ENCODE measurements around the gene NACC1.
"Not testable (repeated sequence)": the region's sequence is repeated elsewhere in the genome, so short reads cannot be mapped to it uniquely, and the experiment has no call there.

NACC1 gene

GRCh38 chr19:13181747-13182388 is 63.8 kb downstream of the NACC1 start (continued):
- TF ChIP-seq ZNF280D (tag by site-specific recombination; IDR thresholded peaks at IDR 0.05) (no peak), KLF1 (tag by site-specific recombination; IDR thresholded peaks at IDR 0.05) (no peak), HOXD13 (CRISPR knock-in tag; IDR thresholded peaks at IDR 0.05; ENCODE audit: borderline replicate concordance) (no peak), ZFHX2 (tag by site-specific recombination; conservative IDR thresholded peaks at IDR 0.05) (peak; percentile 99), ZNF324 (tag by site-specific recombination; IDR thresholded peaks at IDR 0.05) (no peak), REPIN1 (tag by site-specific recombination; IDR thresholded peaks at IDR 0.05; ENCODE audit: low read depth) (no peak), ZNF624 (tag by site-specific recombination; IDR thresholded peaks at IDR 0.05) (no peak), ZNF501 (tag by site-specific recombination; IDR thresholded peaks at IDR 0.05) (no peak), KLF10 (tag by site-specific recombination; IDR thresholded peaks at IDR 0.05) (no peak)
- TF ChIP-seq, protein P1, sequence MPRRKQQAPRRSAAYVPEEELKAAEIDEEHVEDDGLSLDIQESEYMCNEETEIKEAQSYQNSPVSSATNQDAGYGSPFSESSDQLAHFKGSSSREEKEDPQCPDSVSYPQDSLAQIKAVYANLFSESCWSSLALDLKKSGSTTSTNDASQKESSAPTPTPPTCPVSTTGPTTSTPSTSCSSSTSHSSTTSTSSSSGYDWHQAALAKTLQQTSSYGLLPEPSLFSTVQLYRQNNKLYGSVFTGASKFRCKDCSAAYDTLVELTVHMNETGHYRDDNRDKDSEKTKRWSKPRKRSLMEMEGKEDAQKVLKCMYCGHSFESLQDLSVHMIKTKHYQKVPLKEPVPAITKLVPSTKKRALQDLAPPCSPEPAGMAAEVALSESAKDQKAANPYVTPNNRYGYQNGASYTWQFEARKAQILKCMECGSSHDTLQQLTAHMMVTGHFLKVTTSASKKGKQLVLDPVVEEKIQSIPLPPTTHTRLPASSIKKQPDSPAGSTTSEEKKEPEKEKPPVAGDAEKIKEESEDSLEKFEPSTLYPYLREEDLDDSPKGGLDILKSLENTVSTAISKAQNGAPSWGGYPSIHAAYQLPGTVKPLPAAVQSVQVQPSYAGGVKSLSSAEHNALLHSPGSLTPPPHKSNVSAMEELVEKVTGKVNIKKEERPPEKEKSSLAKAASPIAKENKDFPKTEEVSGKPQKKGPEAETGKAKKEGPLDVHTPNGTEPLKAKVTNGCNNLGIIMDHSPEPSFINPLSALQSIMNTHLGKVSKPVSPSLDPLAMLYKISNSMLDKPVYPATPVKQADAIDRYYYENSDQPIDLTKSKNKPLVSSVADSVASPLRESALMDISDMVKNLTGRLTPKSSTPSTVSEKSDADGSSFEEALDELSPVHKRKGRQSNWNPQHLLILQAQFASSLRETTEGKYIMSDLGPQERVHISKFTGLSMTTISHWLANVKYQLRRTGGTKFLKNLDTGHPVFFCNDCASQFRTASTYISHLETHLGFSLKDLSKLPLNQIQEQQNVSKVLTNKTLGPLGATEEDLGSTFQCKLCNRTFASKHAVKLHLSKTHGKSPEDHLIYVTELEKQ (tag by site-specific recombination; IDR thresholded peaks at IDR 0.05; ENCODE audit: borderline replicate concordance): no peak

DNA sequence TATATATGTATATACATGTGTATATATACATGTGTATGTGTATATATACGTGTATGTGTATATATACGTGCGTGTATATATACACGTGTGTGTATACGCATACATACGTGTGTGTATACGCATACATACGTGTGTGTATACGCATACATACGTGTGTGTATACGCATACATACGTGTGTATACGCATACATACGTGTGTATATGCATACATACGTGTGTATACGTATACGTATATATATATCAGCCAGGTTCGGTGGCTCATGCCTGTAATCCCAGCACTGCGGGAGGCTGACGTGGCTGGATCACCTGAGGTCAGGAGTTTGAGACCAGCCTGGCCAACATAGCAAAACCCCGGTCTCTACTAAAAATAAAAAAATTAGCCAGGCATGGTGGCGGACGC is 66.9 kb downstream of the NACC1 start:
- CTCF ChIA-PET: interaction anchor here (0.5 to 0.7 kb wide), 2 partner anchors 29 to 43 kb away, joined by 3 to 5 read pairs; no protein-coding TSS in a partner anchor
- H3K27ac ChIP-seq (ENCODE audit: extremely low read depth, low read depth, low read length); POLR2A ChIA-PET: not testable (repeated sequence)

GRCh38 chr19:13185763-13186657 is 67.9 kb downstream of the NACC1 start:
- not testable (repeated sequence) for H3K4me1 ChIP-seq (ENCODE audit: control insufficient read depth, insufficient read depth, low read length); H3K9me3 ChIP-seq (ENCODE audit: control insufficient read depth, insufficient read depth, low read depth, low read length); H3K27ac ChIP-seq (ENCODE audit: extremely low read depth, low read depth, low read length); H3K4me3 ChIP-seq (ENCODE audit: low read depth, low read length); H3K36me3 ChIP-seq (ENCODE audit: control insufficient read depth in 2 of 2, insufficient read depth in 1 of 2, low read length in 2 of 2)
- POLR2A ChIA-PET: interaction anchor here (2.2 kb wide), 1 partner anchor 33 kb away, joined by 11 read pairs; no protein-coding TSS in a partner anchor
- CTCF ChIA-PET: interaction anchor here (0.6 kb wide), 1 partner anchor 37 kb away, joined by 8 read pairs; no protein-coding TSS in a partner anchor
- TF ChIP-seq SP2 (tag by site-specific recombination; IDR thresholded peaks at IDR 0.05): peak; percentile 36

More for the DNA sequence above, 66.9 kb downstream of the NACC1 start:
- not testable (repeated sequence) for H3K9me3 ChIP-seq (ENCODE audit: control insufficient read depth, insufficient read depth, low read depth, low read length); H3K4me3 ChIP-seq (ENCODE audit: low read depth, low read length); H3K36me3 ChIP-seq (ENCODE audit: control insufficient read depth in 2 of 2, insufficient read depth in 1 of 2, low read length in 2 of 2); H3K4me1 ChIP-seq (ENCODE audit: control insufficient read depth, insufficient read depth, low read length)

DNA sequence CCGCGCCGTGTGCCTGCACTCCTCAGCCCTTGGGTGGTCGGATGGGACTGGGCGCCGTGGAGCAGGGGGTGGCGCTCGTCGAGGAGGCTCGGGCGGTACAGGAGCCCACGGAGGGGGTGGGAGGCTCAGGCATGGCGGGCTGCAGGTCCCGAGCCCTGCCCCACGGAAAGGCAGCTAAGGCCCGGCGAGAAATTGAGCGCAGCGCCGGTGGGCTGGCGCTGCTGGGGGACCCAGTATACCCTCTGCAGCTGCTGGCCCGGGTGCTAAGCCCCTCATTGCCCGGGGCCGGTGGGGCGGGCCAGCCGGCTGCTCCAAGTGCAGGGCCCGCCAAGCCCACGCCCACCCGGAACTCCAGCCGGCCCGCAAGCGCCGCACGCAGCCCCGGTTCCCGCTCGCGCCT is 68.6 kb downstream of the NACC1 start:
- not testable (repeated sequence) for H3K9me3 ChIP-seq (ENCODE audit: control insufficient read depth, insufficient read depth, low read depth, low read length); H3K4me1 ChIP-seq (ENCODE audit: control insufficient read depth, insufficient read depth, low read length); H3K27ac ChIP-seq (ENCODE audit: extremely low read depth, low read depth, low read length); H3K4me3 ChIP-seq (ENCODE audit: low read depth, low read length); H3K36me3 ChIP-seq (ENCODE audit: control insufficient read depth in 2 of 2, insufficient read depth in 1 of 2, low read length in 2 of 2)
- CTCF ChIA-PET: interaction anchor here (0.6 kb wide), 1 partner anchor 37 kb away, joined by 8 read pairs; no protein-coding TSS in a partner anchor
- POLR2A ChIA-PET: interaction anchor here (2.2 kb wide), 1 partner anchor 34 kb away, joined by 11 read pairs; no protein-coding TSS in a partner anchor
